GM18858 (cell line): Measurements from ENCODE around the gene ABLIM3.
A peak's percentile ranks its signal among the peaks of the same experiment; 100 is the strongest.

Experiments
- ATAC-seq: cut with Tn5 transposase; IDR thresholded peaks from one replicate; pipeline ENCODE4 v1.9.1; 2021; ENCODE audit not compliant: unreplicated experiment

ABLIM3 gene

DNA sequence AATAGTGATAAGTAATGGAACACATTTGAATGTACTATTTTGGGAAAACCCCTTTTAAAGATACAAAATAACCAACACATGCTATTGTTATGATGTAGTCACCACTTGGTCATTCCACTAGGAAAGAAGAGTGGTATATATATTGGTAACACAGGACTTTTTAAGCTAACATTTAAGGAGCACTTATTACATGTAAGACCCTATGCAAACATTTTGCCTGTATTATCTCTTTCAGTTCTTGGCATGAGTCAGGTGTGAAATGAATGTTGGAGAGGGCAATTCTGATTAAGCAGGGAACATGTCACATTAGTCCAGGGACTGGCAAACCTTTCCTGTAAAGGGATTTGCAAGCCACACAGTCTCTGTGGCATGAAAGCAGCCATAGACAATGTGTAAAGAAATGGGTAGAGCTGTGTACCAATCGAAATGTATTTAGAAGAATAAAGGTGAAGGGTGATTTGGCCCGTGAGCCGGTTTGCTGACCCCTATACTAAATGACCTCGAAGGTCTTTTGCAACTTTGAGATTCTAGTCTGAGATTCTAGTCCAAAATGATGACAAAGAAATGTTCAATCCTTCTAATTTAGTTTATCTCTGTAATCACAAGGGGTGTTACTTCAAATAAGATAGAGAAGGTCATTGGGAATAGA is 15.3 kb downstream of the ABLIM3 start:
- no peak for ATAC-seq

DNA sequence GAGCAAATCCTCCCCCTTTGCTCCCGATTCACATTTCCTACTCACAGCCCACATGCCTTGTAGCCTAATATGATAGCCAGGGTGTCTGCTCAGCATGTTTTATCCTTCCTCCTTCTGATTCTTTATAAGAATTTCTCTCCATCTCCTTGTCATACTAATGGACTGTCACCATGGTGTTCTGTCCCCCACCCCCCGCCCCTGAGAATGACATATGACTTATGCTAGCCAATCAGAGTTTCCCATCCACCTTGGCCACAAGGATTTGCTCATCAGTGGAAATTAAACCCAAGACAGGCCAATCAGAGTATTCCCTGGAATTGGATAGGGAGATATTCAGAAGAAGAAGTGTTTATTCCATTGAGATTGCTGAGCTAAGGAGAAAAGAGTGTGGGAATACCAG is 16.0 kb downstream of the ABLIM3 start:
- no peak for ATAC-seq

DNA sequence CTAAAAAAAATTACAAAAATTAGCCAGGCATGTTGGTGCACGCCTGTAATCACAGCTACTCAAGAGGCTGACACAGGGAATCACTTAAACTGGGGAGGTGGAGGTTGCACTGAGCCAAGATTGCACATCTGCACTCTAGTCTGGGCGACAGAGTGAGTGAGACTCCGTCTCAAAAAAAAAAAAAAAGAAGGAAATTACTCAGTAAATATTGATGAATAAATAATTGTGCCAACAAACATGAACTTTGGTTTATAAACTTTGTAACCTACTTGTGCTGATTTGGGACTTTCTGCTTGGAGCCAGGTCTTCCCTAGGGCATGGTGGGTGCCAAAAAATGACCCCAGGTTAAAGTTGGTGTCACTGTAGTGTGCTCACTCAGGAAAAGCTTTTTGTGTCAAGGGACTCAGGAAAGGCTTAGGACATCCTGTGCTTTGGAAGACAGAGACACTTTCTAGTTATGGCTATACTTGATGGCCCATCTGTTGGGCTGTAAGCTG is 19.0 kb downstream of the ABLIM3 start:
- no peak for ATAC-seq

DNA sequence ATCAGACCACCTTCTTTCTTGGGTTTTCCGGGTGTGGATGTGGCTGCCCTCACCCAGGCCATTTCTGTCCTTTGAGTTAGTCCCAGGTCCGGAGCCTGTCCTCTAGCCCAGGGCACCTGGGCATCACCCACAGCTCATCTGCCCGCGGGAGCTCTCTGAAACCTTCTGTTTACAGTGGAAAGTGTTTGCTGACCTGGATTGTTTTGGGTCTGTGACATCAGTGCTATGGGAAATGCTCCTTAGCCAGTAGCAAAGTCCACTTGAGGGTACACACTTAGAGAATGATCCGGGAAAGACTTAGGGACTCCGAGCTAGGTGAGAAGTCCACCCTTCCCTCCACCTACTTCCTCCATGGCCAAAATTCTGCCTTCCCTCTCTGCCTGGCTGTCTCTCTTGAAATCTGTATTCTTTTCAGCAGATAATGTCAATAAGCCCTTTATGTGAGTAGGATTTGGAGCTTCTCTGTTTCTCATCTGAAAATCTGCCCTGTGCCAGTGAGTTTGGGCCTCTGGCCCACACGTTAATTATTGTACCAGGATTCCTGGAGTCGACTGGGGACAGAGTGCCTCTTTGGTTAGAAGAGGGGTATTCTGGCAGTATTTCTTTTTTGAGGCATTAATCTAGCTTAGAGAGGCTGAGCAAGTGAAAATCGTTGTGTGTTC is 19.9 kb downstream of the ABLIM3 start:
- no peak for ATAC-seq

DNA sequence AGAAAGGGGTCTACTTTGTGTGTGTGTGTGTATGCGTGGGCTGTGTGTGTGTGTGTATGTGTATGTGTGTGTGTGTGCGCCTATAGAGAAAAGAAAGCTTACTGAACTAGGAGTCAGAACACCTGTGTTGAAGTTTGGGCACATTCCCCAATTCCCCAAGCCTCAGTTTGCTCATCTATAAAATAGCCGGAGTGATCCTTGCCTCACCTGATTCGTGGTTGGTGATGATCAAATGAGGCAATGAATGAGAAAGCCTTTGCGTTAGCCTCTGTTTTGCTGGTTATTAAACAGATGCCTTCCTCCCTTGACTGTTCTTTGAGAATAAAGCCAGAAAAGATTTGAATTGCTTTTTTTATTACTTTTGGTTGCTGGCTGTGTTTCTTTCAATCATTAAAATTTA is 20.6 kb downstream of the ABLIM3 start:
- ATAC-seq: no peak

DNA sequence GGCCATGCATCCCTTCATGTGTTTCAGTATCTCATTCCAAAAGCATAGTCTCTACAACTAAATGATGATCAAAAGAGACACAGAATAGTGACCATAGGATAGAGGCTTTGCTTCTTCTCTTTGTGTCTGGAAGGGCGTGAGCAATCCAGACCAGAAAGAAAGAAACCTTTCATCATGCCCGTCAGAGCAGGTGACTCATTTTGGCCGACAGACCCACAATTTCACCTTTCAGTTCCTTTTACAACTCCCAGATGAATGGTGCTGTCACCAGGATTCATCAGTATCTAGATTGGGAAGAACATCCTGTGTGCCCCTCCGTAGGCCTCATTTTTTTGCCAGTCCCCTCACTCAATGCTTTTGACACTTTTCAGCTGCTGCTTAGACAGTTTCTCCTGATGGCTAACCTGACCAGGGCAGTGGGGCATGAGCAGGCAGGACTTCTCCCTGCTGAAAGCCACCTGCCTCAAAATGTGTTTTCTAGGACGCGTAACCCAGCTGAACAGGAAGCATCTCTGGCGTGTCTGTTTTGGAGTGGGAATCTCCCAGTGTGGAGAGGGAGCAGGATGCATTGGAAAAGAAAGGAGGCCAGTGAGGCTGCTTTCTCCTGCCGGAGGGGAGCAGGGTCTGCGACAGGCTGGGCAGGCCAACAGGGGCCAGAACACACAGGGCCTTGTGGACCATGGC is 21.2 kb downstream of the ABLIM3 start:
- peak; percentile 91 for ATAC-seq

DNA sequence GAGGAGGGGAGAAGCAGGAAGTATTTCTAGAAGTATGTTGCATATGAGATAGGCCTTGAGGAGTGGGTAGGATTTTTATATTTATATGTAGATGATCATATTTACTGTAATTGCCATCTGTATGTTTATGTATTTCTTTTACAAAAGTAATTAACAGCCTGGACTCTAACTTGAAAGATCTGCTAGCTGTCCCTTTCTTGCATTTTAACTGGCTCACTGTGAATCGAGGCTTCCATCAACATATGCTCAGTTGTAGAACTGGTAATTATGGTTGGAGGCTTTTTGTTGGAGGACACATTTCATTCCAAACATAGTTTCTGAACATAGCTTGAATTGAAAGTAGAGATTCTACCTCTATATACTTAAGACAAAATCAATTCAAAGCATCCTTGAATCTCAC is 23.4 kb downstream of the ABLIM3 start:
- no peak for ATAC-seq

DNA sequence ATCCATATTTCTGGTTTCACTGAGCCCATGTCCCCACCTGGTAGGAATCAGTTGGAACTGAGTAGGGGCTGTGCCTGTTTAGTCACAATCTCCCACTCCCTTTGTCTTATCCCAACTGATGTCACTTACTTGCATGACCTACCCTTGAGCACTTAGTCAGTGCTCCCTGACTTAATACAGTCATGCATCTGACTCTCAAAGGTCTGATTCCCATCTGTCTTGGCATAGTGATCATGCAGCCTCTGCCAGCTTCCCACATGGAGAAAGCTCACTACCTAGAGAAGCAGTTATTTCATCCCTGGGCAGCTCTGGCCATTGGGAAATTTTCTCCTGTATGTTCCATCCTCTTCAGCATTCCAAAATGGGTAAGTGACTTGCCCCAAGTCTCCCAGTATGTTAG is 24.8 kb downstream of the ABLIM3 start:
- no peak for ATAC-seq

DNA sequence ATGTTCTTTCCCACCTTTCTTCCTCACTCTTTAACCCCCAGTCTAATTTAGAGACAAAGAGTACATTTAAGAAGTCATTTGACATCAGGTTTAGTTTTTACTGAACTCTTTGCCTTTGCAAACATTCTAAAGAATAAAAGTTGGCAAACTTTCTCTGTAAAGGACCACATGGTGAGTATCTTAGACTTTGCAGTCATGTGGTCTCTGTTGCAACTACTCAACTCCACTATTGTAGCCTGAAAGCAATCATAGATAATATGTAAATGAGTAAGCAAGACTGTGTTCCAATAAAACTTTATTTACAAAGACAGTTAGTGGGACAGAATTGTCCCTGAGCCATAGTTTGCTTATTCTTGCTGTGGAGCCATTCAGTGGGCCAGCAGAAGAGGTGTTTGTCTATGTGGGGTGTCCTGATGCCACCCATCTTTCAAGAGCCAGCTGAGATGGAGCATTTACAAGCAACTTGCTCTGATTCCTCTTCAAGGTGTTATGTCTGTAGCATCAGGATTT is 25.4 kb downstream of the ABLIM3 start:
- no peak for ATAC-seq

DNA sequence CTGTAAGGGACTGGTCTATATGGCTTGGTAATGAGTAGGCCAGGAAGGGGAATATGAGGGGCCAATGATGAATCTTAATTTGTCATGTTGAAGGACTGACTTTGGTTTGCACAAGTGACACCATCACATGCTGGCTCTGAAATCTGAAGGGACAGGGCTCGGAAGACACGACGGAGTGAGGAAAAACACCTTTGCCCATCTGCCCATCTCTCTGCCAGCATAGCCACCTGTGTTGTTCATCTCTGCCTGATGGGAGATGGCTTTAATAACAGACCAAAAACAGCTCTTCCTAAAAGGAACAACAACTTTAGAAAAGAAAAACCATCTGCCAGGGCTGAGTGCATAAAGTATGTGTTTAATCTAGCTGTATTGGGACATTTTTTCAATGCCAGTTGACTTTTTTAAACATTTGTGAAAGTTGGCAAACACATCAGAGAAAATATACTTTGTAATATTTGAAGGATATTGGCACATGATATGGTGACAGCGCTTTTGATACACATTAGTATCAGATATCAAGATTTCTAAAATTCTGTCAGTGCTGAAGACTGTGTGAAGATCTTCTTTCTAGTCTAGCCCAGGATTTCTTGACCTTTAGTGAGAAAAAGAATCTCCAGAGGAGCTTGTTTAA is 27.1 kb downstream of the ABLIM3 start:
- ATAC-seq: no peak

DNA sequence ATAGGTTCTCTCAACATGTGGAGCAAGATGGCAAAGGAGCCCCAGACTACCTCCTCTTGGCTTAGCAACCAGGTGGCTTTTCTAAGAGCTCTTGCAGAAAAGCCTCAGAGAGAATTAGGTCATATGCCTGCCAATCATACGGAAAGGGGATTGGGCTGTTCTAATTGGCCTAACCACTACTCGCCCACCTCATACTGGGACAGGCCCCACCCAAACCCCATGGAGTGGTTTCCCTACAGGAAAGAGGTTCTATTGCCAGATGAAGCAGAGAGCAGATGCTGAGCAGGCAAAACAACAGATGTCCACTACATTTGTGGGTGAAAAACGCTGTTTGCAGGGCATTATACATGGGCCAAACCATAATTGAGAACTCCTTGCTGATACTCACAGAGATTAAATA is 29.0 kb downstream of the ABLIM3 start:
- ATAC-seq: no peak

DNA sequence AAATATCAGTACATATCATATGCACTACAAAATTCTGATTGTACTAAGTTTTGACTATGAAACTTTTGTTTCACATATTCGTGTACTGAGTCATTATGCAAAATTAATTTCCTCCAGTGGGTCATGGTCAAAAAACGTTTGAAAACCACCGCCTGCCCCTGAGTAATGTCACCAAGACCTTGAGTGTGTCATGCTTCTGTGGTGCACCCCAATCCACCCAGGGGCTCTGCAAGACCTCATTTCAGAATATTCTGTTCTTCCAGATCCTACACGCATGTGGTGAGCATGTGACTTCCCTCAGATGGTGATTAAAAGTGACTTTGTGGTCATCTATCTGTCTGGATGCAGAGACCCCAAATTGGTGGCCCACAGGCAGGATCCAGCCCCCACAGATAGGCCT is 31.0 kb downstream of the ABLIM3 start:
- peak; percentile 68 for ATAC-seq

DNA sequence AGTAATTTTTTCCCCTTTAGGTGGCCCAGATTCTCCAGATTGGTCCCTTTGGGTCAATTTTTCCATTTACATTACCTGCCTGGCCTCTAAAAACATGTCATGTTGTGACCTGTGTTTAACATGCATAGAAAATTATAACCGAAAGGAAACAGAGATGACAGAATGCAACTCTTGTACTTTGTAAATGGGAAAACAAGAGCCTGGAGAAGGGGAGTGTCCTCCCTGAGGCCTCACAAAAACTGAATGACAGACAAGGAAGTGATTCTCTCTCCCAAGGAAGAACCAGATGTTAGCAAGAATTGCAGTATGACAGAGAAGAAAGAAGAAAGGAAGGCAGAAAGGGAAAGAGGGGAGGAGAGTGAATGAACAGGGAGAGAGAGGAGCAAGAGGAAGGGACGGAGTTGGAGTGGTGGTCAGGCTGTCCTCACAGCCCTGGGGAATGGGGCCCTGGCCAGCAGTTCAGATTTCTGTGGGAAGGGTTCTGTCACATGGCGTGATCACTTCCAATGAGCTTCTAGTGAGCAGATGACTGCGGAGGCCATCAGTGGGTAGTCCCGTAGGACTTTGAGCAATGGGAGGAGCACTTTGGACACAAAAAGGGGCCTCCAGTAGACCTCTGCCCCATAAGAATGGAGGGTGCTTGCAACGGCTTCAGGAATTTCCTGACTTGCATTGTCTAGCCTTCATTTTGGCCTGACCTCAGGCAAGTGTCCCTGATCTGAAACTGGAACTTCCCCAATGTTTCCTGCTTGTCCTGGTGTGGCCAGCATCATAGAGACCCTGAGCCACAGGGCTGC is 31.6 kb downstream of the ABLIM3 start:
- no peak for ATAC-seq

DNA sequence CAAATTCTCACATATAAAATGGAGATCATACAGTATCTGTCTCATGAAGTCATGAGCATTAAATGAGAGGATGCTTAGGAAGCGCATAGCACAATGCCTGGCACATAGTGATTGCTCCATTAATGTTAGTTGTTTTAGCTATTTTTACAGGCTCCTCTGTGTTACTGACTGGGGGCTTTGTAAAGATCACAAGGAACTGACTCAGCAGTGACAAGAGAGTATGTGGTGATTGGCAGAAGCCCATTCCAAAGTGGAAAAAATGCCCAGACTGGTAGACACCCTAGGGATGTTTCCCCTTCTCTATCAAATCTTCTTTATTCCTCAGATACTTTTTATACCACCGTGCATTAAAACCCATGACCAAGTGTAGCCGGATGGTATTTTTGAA is 33.5 kb downstream of the ABLIM3 start:
- ATAC-seq: no peak

DNA sequence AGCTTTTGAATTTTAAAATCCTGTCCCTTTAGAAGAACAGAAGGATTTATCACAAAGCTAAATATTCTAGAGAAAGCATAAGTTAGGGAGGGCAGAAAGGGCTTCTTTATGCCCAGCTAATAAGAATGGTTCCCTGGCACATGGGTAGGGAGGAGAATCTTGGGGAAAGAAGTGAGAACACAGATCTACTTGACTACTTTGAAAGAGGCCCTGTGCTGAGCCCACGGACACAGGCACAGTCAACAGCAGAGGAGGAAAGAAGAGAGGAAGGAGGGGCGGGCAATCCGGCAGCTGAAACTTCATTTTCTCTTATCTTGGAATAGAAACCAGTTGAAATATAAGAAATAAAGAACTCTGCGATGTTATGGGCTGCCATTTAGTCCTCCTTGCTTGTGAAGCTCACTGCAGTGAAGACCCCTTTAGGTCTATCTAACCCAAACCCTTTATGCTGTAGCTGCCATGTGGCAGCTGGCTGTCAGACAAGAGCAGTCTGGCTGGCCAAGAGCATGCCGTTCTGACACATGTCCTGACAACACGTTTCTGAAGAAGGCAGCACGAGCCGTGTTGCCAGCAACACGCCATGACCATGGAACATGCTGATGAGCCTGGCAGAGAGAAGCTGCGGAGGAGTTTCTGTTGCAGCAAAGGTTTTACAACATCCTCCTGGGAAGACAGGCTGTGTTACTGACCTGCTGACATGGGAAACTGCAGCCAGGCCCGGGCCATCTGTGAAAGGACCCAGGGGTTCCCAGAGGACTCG is 34.2 kb downstream of the ABLIM3 start:
- no peak for ATAC-seq

DNA sequence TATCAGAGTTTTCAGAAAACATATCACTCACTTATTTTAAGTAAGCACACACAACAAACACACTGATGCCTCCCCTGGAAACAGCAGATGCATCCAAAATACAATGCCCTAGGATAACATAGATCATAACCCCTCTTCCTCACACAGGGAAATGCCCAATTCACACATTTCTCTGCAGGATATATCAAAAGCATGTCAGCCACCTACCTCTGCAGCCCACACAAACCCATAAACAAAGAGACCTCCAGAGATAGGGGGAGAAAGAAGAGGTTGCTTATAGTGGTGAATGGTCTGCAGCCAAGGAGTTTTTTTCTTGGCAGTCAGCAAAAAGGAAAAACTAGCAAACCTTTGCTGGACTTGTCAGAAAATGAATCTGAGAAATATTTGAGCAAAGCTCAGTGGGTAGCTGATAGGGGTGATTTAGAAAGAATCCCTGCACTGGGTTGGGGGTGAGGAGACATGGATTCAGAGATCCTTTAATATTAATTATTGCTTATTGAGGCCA is 36.1 kb downstream of the ABLIM3 start:
- no peak for ATAC-seq

DNA sequence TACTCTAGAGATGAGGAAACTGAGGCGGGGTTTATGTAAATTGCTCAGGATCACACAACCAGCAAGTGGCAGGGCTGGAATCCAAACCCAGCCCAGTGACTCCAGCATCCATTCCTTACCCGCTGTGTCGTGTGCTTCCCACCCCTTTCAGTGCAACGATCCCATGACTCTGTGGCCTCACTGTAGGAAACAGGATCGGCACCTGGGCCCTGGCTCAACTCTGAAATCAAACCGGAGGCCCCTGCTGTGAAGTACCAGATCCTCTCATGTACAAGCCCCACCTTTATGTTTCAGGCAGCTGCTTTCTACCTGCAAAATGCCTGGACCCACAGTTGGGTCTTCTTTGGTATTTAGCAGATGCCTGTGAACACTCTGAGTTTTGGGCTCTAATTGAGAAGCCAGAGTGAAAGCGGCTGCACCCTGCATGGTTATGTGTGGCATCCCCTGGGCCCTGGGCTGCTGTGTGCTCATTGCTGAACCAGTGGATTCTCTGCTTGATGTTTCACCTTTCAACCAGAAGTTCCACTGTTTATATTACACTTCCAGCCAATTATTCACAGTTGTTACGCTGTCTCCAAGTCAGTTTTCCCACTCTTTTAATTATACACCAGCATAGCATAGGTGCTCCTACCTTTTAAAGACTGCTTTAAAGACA is 36.7 kb downstream of the ABLIM3 start:
- no peak for ATAC-seq

DNA sequence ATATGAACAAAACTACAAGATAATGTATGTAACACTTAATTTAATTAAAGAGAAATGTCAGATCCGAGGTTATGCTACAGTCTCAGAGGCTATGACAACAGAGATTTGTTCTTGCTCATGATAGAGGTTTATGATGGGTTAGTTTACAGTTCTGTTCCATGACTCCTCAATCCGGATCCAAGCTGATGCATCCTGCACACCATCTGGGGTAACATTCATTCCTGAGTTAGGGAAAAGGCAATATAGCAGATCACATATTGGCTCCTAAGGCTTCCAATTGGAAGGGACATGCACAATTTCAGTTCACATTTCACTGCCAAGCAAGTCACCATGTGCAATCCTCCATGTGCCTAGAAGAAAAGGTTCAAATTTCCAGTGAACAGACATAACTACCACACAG is 40.4 kb downstream of the ABLIM3 start:
- ATAC-seq: no peak

DNA sequence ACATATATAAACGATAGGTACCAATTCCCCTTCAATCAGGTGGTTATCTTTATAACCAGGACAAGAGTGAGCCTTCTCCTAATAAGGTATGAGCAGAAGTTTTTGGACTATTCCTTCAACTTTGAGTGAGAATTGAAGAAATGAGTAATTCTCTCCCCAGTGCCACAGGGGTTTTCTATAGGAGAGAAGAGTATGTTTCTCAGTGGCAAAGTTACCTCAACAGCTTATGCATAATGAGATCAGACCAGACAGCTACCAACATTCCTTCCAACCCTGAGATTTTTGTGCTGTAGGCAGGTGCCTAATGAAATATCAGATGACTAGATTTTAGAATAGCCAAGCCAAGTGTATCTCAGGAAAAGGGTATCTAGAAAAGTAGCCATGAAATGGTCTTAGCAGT is 40.9 kb downstream of the ABLIM3 start:
- no peak for ATAC-seq
